ENCODE data around the gene STK11IP.

The STK11IP gene

GRCh38 chr2:219634171-219634940 lies 36.7 kb downstream of the STK11IP start:
- H2BK5ac ChIP-seq (ENCODE audit: low read depth, low read length, poor library complexity): no peak overlapping the region
- H3K9ac ChIP-seq (ENCODE audit: low read length): no peak overlapping the region
- H3K9me3 ChIP-seq (ENCODE audit: insufficient read depth, low read depth, low read length): peaks cover 6% of the 10 kb centered on the region
- no peak overlapping the region for H3K4ac ChIP-seq (ENCODE audit: low read depth, low read length)
- no peak overlapping the region for H3K4me2 ChIP-seq (ENCODE audit: low read length)
- H2BK12ac ChIP-seq (ENCODE audit: low read length): no peak overlapping the region
- H3K23ac ChIP-seq (ENCODE audit: low read length): no peak overlapping the region
- H3K79me2 ChIP-seq (ENCODE audit: control insufficient read depth, insufficient read depth, low read length, poor library complexity): no peaks in the 10 kb centered on the region
- H3K4me1 ChIP-seq (ENCODE audit: control insufficient read depth in 1 of 2, insufficient read depth in 2 of 2, low read length in 2 of 2): no peaks in the 10 kb centered on the region
- H2BK120ac ChIP-seq (ENCODE audit: insufficient read depth, low read length, poor library complexity): no peak overlapping the region
- no peak overlapping the region for H4K8ac ChIP-seq (ENCODE audit: low read depth, low read length)
- no CpG with 5 or more reads among the region's 15 CpGs for WGBS (ENCODE audit: extremely low coverage, insufficient coverage, insufficient read length)
- H4K91ac ChIP-seq (ENCODE audit: low read depth, low read length): no peak overlapping the region
- H2AK5ac ChIP-seq (ENCODE audit: low read length): no peak overlapping the region
- no peak overlapping the region for H4K12ac ChIP-seq (ENCODE audit: low read depth, low read length)
- no peak for DNase-seq
- no peak overlapping the region for H3K18ac ChIP-seq (ENCODE audit: low read length)
- no peak overlapping the region for H2AFZ ChIP-seq (ENCODE audit: insufficient read depth, low read length, poor library complexity)
- no peak overlapping the region for H3K14ac ChIP-seq (ENCODE audit: low read length)
- no peaks in the 10 kb centered on the region for H3K27me3 ChIP-seq (ENCODE audit: insufficient read depth, low read length)
- no peaks in the 10 kb centered on the region for H3K79me1 ChIP-seq (ENCODE audit: low read length)
- no peak overlapping the region for H3K27ac ChIP-seq (ENCODE audit: low read depth, low read length)
- H3K4me3 ChIP-seq (ENCODE audit: low read depth, low read length): no peak overlapping the region
- peaks cover 22 to 35% of the 10 kb centered on the region in 2 experiments for H3K36me3 ChIP-seq (ENCODE audit: control insufficient read depth in 1 of 2, insufficient read depth in 2 of 2, low read length in 2 of 2)

- DNase-seq: no peak
- no peak overlapping the region for H2AFZ ChIP-seq (ENCODE audit: insufficient read depth, low read length, poor library complexity)
- no peak overlapping the region for H3K23ac ChIP-seq (ENCODE audit: low read length)
- H3K4me2 ChIP-seq (ENCODE audit: low read length): no peak overlapping the region
- no peaks in the 10 kb centered on the region for H3K27me3 ChIP-seq (ENCODE audit: insufficient read depth, low read length)
- no CpG with 5 or more reads among the region's 22 CpGs for WGBS (ENCODE audit: extremely low coverage, insufficient coverage, insufficient read length)
- H3K4me3 ChIP-seq (ENCODE audit: low read depth, low read length): no peak overlapping the region
- no peaks in the 10 kb centered on the region for H3K79me1 ChIP-seq (ENCODE audit: low read length)
- H3K18ac ChIP-seq (ENCODE audit: low read length): no peak overlapping the region
- no peaks in the 10 kb centered on the region for H3K79me2 ChIP-seq (ENCODE audit: control insufficient read depth, insufficient read depth, low read length, poor library complexity)
- H3K27ac ChIP-seq (ENCODE audit: low read depth, low read length): no peak overlapping the region
- no peak overlapping the region for H3K4ac ChIP-seq (ENCODE audit: low read depth, low read length)
- peaks cover 7% of the 10 kb centered on the region for H3K9me3 ChIP-seq (ENCODE audit: insufficient read depth, low read depth, low read length)
- H2BK12ac ChIP-seq (ENCODE audit: low read length): no peak overlapping the region
- H4K91ac ChIP-seq (ENCODE audit: low read depth, low read length): no peak overlapping the region
- H3K4me1 ChIP-seq (ENCODE audit: control insufficient read depth in 1 of 2, insufficient read depth in 2 of 2, low read length in 2 of 2): no peaks in the 10 kb centered on the region
- no peak overlapping the region for H3K9ac ChIP-seq (ENCODE audit: low read length)
- no peak overlapping the region for H2BK120ac ChIP-seq (ENCODE audit: insufficient read depth, low read length, poor library complexity)
- no peak overlapping the region for H2BK5ac ChIP-seq (ENCODE audit: low read depth, low read length, poor library complexity)
- H2AK5ac ChIP-seq (ENCODE audit: low read length): no peak overlapping the region
- no peak overlapping the region for H4K8ac ChIP-seq (ENCODE audit: low read depth, low read length)
- no peak overlapping the region for H3K14ac ChIP-seq (ENCODE audit: low read length)
- no peak overlapping the region for H4K12ac ChIP-seq (ENCODE audit: low read depth, low read length)
- H3K36me3 ChIP-seq (ENCODE audit: control insufficient read depth in 1 of 2, insufficient read depth in 2 of 2, low read length in 2 of 2): peaks cover 22 to 35% of the 10 kb centered on the region in 2 experiments
Measured at GRCh38 chr2:219634951-219635751, 37.5 kb downstream of the STK11IP start.

- H3K18ac ChIP-seq (ENCODE audit: low read length): no peak overlapping the region
- H4K91ac ChIP-seq (ENCODE audit: low read depth, low read length): no peak overlapping the region
- no peak overlapping the region for H3K9ac ChIP-seq (ENCODE audit: low read length)
- H3K9me3 ChIP-seq (ENCODE audit: insufficient read depth, low read depth, low read length): peaks cover 7% of the 10 kb centered on the region
- H3K4me3 ChIP-seq (ENCODE audit: low read depth, low read length): no peak overlapping the region
- H4K12ac ChIP-seq (ENCODE audit: low read depth, low read length): no peak overlapping the region
- H4K8ac ChIP-seq (ENCODE audit: low read depth, low read length): no peak overlapping the region
- no peaks in the 10 kb centered on the region for H3K79me1 ChIP-seq (ENCODE audit: low read length)
- no peaks in the 10 kb centered on the region for H3K27me3 ChIP-seq (ENCODE audit: insufficient read depth, low read length)
- no peak for DNase-seq
- H3K4me2 ChIP-seq (ENCODE audit: low read length): no peak overlapping the region
- no CpG with 5 or more reads among the region's 24 CpGs for WGBS (ENCODE audit: extremely low coverage, insufficient coverage, insufficient read length)
- H3K14ac ChIP-seq (ENCODE audit: low read length): no peak overlapping the region
- H3K4ac ChIP-seq (ENCODE audit: low read depth, low read length): no peak overlapping the region
- no peak overlapping the region for H2AK5ac ChIP-seq (ENCODE audit: low read length)
- H3K36me3 ChIP-seq (ENCODE audit: control insufficient read depth in 1 of 2, insufficient read depth in 2 of 2, low read length in 2 of 2): peaks cover 26 to 41% of the 10 kb centered on the region in 2 experiments
- no peak overlapping the region for H2BK120ac ChIP-seq (ENCODE audit: insufficient read depth, low read length, poor library complexity)
- no peak overlapping the region for H2AFZ ChIP-seq (ENCODE audit: insufficient read depth, low read length, poor library complexity)
- H3K27ac ChIP-seq (ENCODE audit: low read depth, low read length): no peak overlapping the region
- H3K4me1 ChIP-seq (ENCODE audit: control insufficient read depth in 1 of 2, insufficient read depth in 2 of 2, low read length in 2 of 2): no peaks in the 10 kb centered on the region
- no peaks in the 10 kb centered on the region for H3K79me2 ChIP-seq (ENCODE audit: control insufficient read depth, insufficient read depth, low read length, poor library complexity)
- no peak overlapping the region for H3K23ac ChIP-seq (ENCODE audit: low read length)
- H2BK5ac ChIP-seq (ENCODE audit: low read depth, low read length, poor library complexity): no peak overlapping the region
- H2BK12ac ChIP-seq (ENCODE audit: low read length): no peak overlapping the region
Measured at GRCh38 chr2:219636144-219636915, 38.7 kb downstream of the STK11IP start.

Measured in trophoblast cell (in vitro differentiated cells and primary cell).